EL (cell line): Measurements from ENCODE around the gene WFDC12.

Experiments
- DNase-seq: peaks from one replicate; pipeline ENCODE4 v3.0.0-alpha.2; 2016

WFDC12 gene

DNA sequence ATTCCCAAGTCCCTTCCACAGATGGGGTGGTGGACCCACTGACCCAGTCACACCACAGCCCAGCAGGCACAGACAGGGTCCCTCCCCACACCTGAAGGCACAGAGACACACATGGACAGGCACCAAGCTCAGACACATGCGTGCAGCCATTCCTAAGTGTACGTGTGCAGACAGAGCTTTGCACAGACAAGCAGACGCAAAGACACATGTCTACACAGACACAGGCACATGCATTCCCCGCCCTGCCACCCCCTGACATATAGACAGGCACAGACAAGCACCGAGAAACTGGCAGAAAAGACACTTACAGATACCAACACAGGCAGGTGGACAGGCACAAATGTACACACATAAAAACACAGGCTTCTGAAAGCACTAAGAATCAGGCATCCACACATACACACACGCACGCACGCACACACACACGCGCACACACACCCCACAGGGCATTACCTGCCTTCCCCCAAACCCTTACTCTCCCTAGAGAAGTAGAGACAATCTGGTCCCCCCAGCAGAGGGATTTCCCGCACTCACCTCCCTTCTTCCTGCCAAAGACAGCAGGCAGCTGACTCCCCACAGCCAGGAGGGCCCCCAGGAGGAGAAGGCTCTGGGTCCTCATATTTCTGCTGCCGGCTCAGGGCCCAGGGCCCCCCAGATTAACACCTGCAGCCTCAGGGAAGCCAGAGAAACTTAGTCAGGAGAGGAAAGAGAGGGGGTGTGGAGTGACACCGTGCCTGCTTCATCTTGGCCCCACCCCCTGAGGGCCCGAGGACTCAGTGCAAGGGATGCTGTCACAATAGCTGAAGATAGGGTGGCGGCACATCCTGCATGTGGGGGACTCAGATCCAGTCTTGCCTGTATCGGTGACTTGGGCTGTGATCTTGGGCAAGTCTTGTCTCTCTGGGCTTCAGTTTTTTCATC, 9.5 kb downstream of the WFDC12 start, which contains the start of gene WFDC5:
Gene WFDC5, minus strand, starts transcription at position 710 of the 921 bp plus-strand sequence. Its CDS starts 91 bp downstream, at position 619.
- DNase-seq = no peak

DNA sequence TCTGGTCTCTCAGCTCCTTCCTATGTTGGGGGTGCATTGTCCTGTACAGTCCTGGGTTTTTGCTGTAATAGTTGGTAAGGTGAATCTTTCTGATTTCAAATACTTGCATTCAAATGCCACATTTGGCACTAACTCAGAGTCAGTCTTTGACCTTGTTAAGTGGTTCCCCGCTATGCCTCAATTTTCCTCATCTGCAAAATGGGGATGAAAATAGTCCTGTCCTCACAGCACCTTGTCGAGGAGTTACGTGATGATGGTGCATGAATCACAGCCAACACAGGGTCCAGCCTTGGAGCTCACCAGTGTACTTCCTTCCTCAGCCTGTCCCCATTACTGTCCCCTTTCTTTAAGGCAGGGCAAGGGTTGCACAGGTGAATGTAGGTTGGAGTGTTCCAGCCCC, 10.4 kb downstream of the WFDC12 start:
- DNase-seq = no peak

DNA sequence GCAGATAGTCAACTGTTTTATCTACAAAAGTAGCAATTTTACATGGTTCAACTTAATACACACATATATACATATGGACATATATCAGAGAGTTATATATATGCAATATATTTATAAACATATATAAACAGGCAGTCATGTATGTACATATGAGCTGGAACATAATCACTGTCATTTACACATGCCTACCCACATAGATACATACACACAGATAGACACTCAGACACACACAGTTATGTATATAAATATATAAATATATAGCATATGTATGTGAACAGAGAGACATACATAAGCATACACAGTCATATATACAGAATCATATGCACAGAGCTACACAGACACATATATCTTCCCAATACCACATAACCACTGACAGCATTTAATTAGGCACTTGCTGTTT, 11.5 kb downstream of the WFDC12 start:
- DNase-seq = no peak

DNA sequence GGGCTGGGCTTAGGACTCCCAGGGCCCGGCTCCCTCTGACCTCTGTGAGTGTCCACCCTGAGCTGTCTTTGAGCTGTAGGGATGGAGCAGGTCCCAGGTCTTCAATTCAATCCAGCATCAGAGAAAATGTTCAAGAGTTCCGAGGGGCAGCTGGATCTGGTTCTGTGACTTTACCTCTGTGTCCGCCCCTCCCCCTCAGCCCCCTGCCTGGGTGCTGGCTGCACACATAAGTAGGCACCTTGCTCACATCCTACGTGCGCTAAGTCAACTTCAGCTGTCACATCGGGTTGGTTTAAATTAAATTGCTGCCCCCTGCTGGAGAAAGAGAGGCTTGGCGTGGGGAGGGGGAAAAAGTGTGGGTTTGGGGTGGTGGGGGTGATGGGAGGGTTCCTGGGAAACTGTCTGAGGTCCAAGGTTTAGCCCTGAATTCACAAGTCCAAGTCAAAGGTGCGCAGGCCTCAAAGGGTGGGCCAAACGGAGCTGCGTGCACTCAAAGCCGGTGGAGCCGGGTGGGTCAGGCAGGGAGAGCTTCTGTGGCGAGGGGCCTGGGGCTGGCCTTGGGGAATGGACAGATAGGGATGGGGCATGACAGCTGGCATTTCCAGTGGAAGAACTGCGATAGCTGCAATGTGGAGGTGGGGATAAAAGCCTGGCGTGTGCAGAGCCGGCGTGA, 12.3 kb downstream of the WFDC12 start:
- DNase-seq = no peak

DNA sequence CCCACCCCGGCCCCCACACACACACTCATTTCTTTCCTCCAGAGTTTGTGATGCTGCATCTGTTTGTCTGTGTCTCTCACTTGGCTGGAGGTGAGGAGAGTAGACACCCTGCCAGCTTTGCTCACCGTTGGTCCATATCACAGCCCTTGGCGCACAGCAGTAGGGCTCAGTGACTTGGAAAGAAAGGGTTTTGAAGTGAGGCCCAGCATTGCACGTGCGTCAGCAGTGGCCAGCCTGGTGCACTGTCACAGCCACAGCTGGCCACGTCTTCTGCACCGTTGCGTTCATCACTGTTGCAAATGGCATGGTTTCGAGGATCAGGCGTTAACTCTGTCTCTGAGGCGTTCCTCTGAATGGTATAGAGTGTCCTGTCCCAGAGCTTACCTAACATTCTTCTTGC, 13.0 kb downstream of the WFDC12 start:
- no peak for DNase-seq

DNA sequence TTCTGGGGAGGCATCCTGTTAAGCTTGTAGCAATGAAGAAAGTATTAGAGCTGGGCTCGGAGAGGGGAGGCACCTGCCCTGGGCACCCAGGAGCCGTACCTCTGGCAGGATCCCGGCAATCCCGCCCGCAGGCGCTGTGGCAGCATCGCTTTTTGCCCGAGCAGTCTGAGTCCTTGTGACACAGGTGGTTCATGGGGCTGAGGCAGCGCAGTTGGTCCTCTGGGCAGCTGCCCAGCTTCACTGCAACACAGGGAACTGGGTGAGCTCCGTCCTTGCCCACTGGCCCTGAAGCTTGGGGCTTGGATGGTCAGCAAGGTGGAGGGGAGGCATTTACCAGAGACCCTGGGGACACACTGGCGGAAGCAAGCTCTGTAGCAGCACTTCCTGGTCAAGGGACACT, 14.0 kb downstream of the WFDC12 start:
- no peak for DNase-seq

DNA sequence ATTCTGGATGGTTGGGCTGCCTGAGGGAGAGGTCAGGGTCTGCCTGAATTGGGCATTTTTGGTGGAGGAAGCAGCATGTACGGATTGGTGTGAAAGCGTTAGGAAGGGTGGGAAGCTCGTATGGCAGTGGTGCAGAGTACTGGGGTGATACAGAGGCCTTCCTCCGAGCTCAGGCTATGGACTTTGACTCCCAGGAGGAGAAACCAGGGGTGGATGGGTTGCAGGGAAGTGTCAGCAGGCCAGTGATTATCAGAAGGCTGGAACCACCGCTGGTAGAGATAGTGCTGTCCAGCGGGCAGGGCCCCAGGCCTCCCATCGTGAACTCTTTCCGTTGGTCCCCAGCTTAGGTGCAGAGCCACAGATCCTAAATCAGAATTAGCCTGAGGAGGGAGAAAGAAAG, 14.6 kb downstream of the WFDC12 start:
- no peak for DNase-seq

DNA sequence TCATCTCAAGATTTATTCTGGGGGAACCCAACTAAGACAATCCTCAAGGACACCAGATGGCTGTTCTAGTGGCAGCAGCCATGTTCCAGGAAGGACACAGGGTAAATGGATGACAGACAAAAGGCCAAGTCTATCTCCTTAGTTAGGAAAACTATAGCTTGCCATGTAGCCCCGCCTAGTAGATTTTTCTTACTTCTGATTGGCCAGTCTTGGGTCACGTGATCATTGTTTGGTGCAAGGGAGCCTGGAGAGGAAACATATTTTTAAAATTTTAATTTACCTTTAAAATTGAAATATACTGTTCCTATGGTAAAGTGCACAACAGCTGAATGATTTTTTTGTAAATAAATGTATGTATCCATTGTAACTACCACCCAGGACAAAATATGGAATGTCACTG, 18.9 kb downstream of the WFDC12 start:
- DNase-seq = no peak

DNA sequence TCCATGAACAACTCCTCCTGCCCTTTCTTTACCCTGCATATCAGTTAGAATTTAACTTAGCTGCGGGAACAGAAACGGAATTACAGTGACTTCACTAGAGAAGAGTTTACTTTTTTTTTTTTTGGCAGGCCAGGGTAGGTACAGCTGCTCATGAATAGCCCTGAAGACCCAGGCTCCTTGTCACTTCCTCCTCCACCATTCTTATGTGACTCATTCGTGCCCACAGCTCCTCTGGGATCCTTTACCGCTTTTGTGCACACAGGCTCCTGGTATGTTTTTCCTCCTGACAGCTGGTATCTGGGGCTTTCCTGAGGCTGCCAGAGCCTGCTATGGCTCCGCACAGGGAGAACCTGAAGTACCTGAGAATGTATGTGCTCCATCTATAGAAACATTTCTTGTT, 19.5 kb downstream of the WFDC12 start:
- DNase-seq = peak; percentile 85

DNA sequence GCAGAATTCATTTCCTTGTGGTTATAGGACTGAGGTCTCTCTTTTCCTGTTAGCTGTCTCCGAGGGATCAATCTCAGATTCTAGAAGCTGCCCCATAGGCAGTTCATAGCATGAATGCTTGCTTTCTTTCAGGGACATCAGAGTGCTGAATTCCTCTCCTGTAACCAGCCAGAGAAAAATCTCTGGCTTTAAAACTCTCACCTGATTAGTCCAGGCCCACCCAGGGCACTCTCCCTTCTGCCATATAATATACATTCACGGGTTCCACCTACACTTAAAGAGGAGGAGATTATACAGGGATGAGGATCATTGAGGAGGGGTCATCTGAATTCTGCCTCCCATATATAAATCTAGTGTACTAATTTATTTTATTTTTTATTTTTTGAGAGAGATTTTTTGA, 21.2 kb downstream of the WFDC12 start:
- no peak for DNase-seq

DNA sequence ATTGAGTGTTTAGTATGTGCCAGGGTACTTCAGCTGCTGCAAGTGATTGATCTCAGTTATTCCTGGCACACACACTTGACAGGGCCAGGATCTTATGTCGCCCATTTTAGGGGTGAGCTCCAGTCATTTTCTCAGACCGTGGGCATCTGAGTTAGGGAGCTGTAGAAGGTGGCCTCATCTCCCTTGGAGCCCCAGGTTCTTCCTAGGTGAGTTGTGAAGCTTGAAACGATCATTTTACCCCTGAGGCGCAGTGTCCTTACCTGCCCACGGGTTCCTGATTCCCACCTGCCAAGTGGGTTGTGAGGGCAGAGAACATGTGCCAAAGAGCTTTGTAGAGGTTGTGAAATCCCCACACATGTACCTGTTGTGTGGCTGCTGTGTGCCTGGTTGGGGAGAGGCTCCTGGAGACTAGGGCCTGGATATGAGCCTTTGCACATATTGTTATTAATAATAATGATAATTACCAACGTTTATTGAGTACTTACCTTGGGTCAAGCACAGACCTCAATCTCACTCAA, 22.9 kb downstream of the WFDC12 start:
- no peak for DNase-seq

DNA sequence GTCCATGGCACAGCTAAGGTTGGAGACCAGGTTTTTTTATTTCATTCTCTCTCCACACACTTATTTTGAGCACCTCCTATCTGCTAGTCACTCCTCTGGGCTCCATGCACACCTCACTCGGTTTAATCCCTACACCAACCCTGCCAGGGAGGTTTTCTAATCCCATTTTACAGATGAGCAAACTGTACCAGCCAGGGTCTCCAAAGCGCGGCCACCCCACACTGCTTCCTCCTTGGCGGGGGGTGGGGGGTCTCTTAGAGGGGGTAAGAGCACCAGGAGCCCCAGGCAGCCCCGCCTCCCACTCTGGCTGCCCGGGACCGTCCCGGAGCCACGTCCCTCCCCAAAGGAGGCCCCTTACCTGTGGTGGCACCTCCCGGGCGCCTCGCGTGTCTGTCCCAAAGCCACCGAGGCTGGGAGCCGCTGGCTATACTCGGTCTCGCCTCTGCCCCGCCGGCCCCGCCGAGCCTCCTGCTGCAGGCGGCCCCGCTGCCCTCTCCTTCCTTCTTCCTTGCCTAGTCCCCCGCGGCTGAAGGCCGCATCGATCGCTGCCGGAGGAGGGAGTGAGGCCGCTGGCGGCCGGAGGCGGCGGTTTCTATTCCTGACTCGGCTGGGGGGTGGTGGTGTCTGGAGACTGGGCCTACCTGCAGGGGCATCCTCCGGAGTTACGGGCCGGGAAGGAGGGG, 23.6 kb downstream of the WFDC12 start, which contains the start of gene KCNS1:
Gene KCNS1, minus strand, starts transcription at position 565 of the 683 bp plus-strand sequence. CDS start 1,891 bp downstream, outside the sequence.
- DNase-seq = peak; percentile 35

DNA sequence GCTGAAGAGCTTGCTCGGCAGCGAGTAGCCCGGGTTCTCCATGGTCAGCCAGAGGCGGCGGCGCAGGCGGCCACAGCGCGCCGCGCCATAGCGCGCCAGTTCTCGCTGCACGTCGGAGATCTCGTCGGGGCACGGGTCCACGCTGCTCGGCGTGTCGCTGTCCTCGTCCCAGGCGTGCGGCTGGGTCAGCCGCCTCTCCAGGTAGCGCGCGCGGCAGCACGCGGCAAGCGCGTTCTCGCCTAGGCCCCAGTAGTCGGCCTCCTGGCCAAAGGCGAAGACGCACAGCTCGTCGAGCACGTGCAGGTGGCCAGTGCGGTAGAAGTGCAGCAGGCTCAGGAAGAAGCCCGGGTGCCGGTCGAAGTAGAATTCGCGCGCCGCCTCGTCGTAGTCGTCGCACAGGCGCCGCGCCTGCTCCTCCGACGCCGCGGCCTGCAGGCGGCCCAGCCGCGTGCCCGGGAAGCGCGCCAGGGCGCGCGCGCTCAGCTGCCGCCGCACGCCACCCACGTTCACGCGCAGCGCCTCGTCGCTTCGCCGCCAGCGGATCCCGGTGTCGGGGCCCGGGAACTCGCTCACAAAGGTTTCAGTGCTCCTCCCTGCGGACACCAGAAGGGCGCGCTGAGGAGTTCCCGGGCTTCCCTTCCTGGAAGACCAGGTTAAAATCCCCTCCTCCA, 26.0 kb downstream of the WFDC12 start:
- no peak for DNase-seq

DNA sequence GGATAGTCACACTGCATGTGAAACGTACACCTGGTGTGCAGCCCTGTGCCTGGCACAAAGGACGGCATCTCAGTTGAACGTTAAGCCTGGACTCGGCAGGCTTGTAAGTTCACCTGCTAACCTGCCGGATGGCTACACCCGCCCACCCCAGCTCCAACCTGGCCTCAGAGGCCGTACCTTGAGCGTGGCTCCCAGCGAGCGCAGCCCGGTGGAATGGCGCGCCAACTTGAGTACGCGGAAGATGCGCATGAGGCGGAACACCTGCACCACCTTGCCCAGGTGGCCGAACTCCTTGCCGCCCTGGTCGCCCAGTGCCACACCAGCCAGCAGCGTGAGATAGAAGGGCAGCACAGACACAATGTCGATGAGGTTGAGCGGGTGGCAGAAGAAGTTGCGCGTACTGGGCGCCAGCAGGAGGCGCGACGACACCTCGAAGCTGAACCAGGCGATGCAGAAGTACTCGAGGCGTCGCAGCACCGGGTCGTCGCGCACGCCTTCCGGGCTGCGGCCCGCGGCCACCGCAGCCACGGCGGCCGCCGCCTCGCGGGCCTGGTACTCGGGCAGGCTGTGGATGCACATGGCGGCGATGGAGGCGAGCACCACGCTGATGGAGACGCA, 26.7 kb downstream of the WFDC12 start:
- DNase-seq = no peak

DNA sequence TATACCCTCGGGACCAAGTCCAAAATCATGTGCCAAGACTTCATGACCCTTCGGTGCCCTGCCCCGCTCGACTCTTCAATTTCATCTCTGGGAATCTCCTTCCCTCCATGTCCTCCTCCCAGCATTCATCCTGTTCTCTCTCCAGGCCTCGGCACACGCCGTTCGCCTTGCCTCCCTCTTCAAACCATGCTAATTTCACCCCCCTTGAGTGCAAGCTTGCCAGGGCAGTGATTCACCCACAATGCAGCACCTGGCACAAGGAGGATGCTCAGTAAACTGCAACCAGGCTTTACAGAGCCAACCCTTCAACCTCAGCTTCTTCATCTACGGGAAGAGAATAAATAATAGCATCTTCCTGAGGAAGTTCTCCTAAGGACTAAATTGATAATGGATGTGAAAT, 27.5 kb downstream of the WFDC12 start:
- no peak for DNase-seq

DNA sequence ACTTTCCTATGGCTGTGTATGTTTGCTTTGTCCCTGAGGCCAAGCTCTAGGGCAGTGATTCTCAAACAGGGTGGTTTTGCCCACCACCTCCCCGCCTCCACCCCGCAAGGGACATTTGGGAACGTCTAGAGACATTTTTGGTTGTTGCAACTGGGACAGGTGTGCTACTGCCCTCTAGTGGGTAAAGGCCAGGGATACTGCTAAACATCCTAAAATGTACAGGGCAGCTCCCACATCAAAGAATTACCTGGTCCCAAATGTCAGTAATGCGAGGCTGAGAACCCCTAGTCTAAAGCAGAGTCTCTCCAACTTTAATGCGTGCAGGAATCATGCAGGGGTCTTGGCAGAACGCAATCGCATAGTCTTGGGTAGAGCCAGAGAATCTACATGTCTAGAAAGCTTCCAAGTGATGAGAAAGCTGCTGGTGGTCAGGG, 28.4 kb downstream of the WFDC12 start:
- peak; percentile 75 for DNase-seq

DNA sequence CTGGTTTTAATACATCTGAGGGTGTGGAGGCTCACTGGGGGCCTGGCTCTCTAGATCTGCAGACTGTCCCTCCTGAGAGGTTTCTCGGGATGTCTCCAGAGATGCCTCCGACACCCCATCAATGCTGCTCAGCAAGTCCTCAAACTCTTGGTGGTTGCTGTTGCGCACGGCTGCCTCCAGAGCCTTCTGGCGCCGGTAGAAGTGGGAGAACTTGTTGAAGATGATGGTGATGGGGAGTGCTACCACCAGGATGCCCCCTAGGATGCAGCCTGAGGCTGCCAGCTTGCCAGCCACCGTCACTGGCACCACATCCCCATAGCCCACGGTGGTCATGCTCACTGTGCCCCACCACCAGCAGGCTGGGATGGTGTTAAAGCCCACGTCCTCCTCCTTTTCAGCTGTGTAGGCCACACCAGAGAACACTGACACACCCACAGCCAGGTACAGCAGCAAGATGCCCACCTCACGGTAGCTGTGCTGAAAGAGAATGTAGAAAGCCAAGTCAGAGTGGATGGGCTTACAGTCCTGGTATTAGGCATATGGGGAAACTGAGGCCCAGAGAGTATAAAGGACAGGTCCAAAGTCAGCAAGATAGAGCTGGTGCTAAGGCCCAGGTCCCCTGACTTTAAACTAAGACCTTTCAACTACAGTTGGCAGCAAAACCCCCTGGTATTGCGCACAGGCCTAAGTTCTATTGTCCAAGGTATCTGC, 29.2 kb downstream of the WFDC12 start:
- DNase-seq = no peak

DNA sequence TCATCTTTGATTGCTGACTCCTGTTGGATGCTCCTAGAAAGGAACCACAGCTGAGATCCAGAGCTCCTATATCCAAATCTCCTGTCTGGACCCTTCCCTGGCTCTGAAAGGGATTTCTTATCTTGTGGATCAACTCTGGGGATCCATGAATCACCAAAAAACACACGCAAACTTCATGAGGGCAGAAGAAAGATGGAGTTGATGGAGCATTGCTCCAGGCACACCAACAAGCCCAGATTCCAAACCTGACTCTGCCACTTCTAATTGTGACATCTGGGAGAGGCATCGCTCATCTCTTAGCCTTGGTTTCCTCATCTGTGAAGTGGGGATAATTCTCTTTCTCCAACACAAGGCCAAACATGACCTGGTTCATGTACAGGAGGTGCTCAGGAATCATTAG, 30.1 kb downstream of the WFDC12 start:
- no peak for DNase-seq

DNA sequence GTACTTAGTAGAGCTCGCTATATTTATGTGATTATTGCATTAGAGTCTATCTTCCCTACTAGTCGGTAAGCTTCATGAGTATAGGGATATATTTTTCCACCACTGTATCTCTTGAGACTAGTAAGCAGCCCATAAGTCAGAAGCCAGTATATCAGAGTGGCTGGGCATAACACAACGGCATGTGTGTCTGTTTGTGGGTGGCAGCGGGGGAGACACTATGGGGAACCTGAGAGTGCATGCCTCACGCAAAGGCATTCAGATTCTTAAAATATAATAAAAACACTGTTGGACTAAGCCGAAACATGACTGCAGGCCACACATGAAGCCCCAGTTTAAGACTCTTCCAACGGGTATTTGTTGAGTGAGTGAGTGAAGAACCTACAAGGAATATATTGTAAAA, 31.4 kb downstream of the WFDC12 start:
- DNase-seq = no peak

DNA sequence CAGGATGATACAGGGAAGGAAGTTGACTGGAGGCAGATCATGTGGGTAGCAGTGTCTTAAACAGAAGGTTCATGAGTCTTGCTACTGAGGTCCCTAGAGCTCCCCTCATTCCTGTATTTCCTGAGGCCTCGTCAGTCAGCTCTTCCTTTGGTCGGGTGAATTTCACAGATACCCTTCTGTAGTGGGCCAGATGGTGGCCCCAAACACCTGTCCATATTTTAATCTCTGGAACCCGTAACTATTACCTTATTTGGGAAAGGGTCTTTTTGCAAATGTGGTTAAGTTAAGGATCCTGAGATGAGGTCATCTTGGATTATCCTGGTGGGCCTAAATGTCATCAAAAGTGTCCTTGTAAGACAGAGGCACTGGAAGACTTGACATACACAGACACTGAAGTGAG, 32.9 kb downstream of the WFDC12 start:
- DNase-seq = no peak

DNA sequence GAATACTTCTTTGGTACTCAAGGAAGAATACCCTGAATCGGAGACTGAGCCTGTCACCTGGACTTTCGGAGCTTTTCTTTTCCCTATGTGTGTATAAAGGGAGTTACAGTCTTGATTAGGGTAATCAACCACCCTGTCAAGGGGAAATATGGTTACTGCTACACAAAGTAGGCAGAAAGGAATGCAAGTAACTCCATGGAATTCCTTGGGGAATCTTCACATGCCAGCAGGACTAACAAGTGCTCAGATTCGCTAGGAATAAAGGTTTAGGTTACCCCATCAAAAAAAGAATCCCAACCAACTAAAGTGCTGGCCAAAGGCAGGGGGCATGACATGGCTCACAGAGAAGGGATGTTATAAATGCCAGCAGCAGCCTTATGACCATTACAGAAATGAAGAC, 33.8 kb downstream of the WFDC12 start:
- peak; percentile 81 for DNase-seq

DNA sequence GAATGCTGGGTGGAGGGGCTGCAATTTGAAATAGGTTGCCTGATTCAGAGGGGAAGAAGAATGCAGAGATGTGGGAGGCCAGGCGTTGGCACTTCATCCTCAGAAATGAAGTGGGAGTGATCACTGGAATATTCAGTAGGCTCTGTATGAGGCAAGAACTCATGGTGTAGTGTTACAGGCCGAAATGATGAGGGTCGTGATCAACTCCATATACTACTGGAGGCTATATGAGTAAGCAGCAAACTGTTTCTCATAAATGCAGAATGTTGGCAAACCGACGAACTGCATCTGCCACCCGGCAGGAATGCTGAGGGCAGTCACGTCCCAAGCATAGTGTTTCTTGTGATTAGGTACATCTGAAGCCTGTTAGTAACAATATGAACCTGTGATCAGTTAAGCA, 36.0 kb downstream of the WFDC12 start:
- peak; percentile 99 for DNase-seq
